ENCODE data around the gene PRR23B.

Gene PRR23B

DNA sequence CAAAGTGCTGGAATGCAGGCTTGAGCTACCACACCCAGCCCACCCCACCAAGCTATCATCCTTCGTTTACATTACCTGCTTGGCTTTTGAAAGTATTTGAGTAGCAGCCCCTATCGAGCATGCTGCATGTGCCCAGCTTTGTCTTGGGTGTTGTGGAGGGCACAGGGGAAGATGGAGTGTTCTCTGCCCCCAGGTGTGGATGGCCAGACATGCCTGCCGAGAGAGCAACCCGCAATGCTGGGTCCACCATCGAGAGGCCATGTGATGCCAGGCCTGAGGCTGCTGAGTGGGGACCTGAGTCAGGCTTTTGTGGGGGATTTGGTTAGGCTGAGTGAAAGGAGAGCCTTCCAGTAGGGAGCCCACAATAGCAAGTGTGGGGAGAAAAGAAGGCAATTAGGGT lies 47.8 kb downstream of the PRR23B start:
- DNase-seq: no peak

DNA sequence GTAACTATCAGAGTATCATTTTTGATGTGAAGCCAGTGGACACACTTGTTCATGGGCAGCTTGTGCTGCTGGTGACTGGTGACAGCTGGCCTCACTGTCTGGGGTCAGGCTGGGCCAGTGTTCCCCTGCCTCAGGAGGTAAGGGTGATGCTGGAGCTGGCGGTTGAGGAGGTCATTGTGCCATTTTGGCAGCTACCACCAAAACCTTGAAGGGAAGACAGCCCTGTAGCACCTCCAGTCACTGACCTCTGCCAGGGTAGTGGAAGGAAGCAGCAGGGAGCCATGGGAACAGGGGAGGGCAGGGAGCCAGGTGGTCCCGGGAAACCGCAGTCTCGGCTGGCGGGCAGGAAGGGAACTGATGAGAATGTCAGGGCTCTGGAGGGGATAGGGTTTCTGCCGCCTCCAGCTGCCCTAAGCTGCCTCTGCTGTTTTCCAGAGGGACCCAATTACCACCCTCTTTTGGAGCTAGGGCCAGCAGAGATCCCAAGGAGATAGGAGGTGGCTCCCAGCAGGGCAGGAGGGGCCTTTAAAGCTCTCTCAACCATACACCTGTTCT lies 48.9 kb downstream of the PRR23B start:
- no peak for DNase-seq
